ENCODE measurements around the gene ERBIN. TPM values are rescaled to one million over a fixed set of nuclear protein-coding genes. Genes with fewer than 3 reads are reported as not detected.

ERBIN gene
- total and polyA plus RNA-seq, 2 of the 13 experiments (the other 11 are each of a cell fraction or from before 2014, with no cell fraction given), result 14.4 to 41.7 TPM

- Histone ChIP-seq H3K9me3 (ENCODE audit: low read length) (no peaks in the 10 kb centered on the region), H3K4me2 (ENCODE audit: low read depth, low read length) (peak overlapping the region; percentile 71), H2AFZ (ENCODE audit: low read length) (no peak overlapping the region), H3K27me3 (ENCODE audit: control insufficient read depth in 1 of 2, insufficient read depth in 2 of 2, low read length in 2 of 2) (no peaks in the 10 kb centered on the region; a peak in 1 of 5 replicates), H4K20me1 (ENCODE audit: insufficient read depth, low read length) (peaks cover 23% of the 10 kb centered on the region), H3K4me3 (replicated peaks in 1 of 3; ENCODE audit: insufficient read depth in 1 of 3, low read depth in 2 of 3, low read length in 3 of 3) (peak overlapping the region; percentile 92 to 98 (median 96)), H3K27ac (ENCODE audit: extremely low read length, insufficient read depth, low read length) (peak overlapping the region; percentile 98), H3K4me1 (ENCODE audit: insufficient read depth, low read length) (peaks cover 48% of the 10 kb centered on the region), H3K79me2 (ENCODE audit: insufficient read depth, low read length) (peaks cover 55% of the 10 kb centered on the region), H3K36me3 (replicated peaks in 1 of 2; ENCODE audit: control insufficient read depth in 1 of 2, insufficient read depth in 2 of 2, low read length in 2 of 2) (no peaks in the 10 kb centered on the region), H3K9ac (ENCODE audit: insufficient read depth, low read depth, low read length) (peak overlapping the region; percentile 93)
- TF ChIP-seq LCORL (IDR thresholded peaks at IDR 0.05), result no peak
- TF ChIP-seq LCORL (CRISPR knock-in tag; IDR thresholded peaks at IDR 0.05), result 0 out of 2 replicates have a peak, but pooled peaks have one; percentile 42
- no peak for TF ChIP-seq PAF1 (CRISPR knock-in tag; IDR thresholded peaks at IDR 0.05)
- 0 out of 2 replicates have a peak, but pooled peaks have one; percentile 13 for TF ChIP-seq NCOR1 (IDR thresholded peaks at IDR 0.05; ENCODE audit: borderline replicate concordance, low read length)
- TF ChIP-seq HNF4G (IDR thresholded peaks at IDR 0.05; ENCODE audit: borderline replicate concordance, low read depth, low read length), result peak; percentile 17; the same call in 1 of the 2 replicates
- no peak for TF ChIP-seq HNF4G (CRISPR knock-in tag; IDR thresholded peaks at IDR 0.05; ENCODE audit: borderline replicate concordance, low read depth)
- WGBS (ENCODE audit: low lambda C conversion rate), result 1% methylated on average over 16 of the region's 16 CpGs
- no TSS peak for BruUV-seq (replicated peaks)
- ChIA-PET CTCF (ENCODE audit: low intra/inter-chr PET ratio, low total read pairs) (no interaction called here), POLR2A (interaction anchor here (0.5 to 1.4 kb wide), 3 partner anchors 21 to 364 kb away, joined by 3 to 4 read pairs (median 3); partner anchors contain the start of genes CENPK and PPWD1)
- FAIRE-seq (no peak), DNase-seq (ENCODE audit: low spot score) (no peak), ATAC-seq (no peak)
- in situ Hi-C loops (cut with HindIII; ENCODE audit: extremely low pct_ligation_motif_present, low pct_unique_long_range_greater_than_20kb), result no loop called here
- intact Hi-C loops (cut with micrococcal nuclease; ENCODE audit: unreplicated experiment), result loop anchor here (5.0 to 10.0 kb wide), 5 partner anchors 35 to 302 kb away; partner anchors contain the start of genes SHLD3, TRAPPC13 and TRIM23
Measured at GRCh38 chr5:65926893-65927292, 518 bp downstream of the ERBIN start.

GRCh38 chr5:65927503-65928321, 1.3 kb downstream of the ERBIN start:
- Histone ChIP-seq H3K4me2 (ENCODE audit: low read depth, low read length) (peak overlapping the region; percentile 71), H4K20me1 (ENCODE audit: insufficient read depth, low read length) (peaks cover 29% of the 10 kb centered on the region), H3K4me3 (replicated peaks in 1 of 3; ENCODE audit: insufficient read depth in 1 of 3, low read depth in 2 of 3, low read length in 3 of 3) (peak overlapping the region; percentile 92 to 98 (median 96)), H3K9ac (ENCODE audit: insufficient read depth, low read depth, low read length) (peak overlapping the region; percentile 93), H3K36me3 (replicated peaks in 1 of 2; ENCODE audit: control insufficient read depth in 1 of 2, insufficient read depth in 2 of 2, low read length in 2 of 2) (no peaks in the 10 kb centered on the region), H3K27ac (ENCODE audit: extremely low read length, insufficient read depth, low read length) (peak overlapping the region; percentile 98), H3K9me3 (ENCODE audit: low read length) (no peaks in the 10 kb centered on the region), H2AFZ (ENCODE audit: low read length) (no peak overlapping the region), H3K79me2 (ENCODE audit: insufficient read depth, low read length) (peaks cover 63% of the 10 kb centered on the region), H3K27me3 (ENCODE audit: control insufficient read depth in 1 of 2, insufficient read depth in 2 of 2, low read length in 2 of 2) (no peaks in the 10 kb centered on the region; a peak in 1 of 5 replicates), H3K4me1 (ENCODE audit: insufficient read depth, low read length) (peaks cover 48% of the 10 kb centered on the region)
- BruUV-seq (replicated peaks), result no TSS peak
- DNase-seq (ENCODE audit: low spot score) (peak; percentile 52), ATAC-seq (peak; percentile 13; the same call in 1 of the 3 replicates), FAIRE-seq (peak; percentile 66)
- in situ Hi-C loops (cut with HindIII; ENCODE audit: extremely low pct_ligation_motif_present, low pct_unique_long_range_greater_than_20kb), result no loop called here
- intact Hi-C loops (cut with micrococcal nuclease; ENCODE audit: unreplicated experiment), result loop anchor here (5.0 to 10.0 kb wide), 5 partner anchors 35 to 303 kb away; partner anchors contain the start of genes SHLD3, TRAPPC13 and TRIM23
- ChIA-PET POLR2A (no interaction called here), CTCF (ENCODE audit: low intra/inter-chr PET ratio, low total read pairs) (no interaction called here)
- WGBS (ENCODE audit: low lambda C conversion rate), result under 1% methylated on average over 13 of the region's 13 CpGs
- TF ChIP-seq ZNF7 (CRISPR knock-in tag; IDR thresholded peaks at IDR 0.05) (no peak), HNF1A (IDR thresholded peaks at IDR 0.05; ENCODE audit: low read depth) (no peak), HNF1A (CRISPR knock-in tag; IDR thresholded peaks at IDR 0.05; ENCODE audit: borderline replicate concordance) (no peak), ZFX (CRISPR knock-in tag; IDR thresholded peaks at IDR 0.05; ENCODE audit: low read depth) (no peak), MTF1 (CRISPR knock-in tag; IDR thresholded peaks at IDR 0.05) (no peak), ZSCAN29 (CRISPR knock-in tag; conservative IDR thresholded peaks at IDR 0.05) (no peak)

Measured in HepG2 (cell line).